Neutrophil (primary cell): ENCODE measurements around the gene DET1.
"Not testable (repeated sequence)": the region's sequence is repeated elsewhere in the genome, so short reads cannot be mapped to it uniquely, and the experiment has no call there.

ENCODE experiments used
- H3K27ac ChIP-seq: fragments of 200-600 bp; sonication (generic); 2 replicates; pipeline ENCODE4 v1.5.1; 2016; ENCODE audit warnings: mild to moderate bottlenecking, moderate library complexity
- H3K27me3 ChIP-seq: fragments of 200-600 bp; sonication (generic); 2 replicates; pipeline ENCODE4 v1.6.0; 2016; ENCODE audit warnings: mild to moderate bottlenecking
- H3K36me3 ChIP-seq: fragments of 200-600 bp; sonication (generic); 2 replicates; pipeline ENCODE4 v1.5.1; 2017
- H3K4me1 ChIP-seq, 2 experiments: fragments of 200-600 bp in 1 of 2; sonication (generic) in 1 of 2; 1 replicate in 1 of 2; 2 replicates in 1 of 2; pipeline versions ENCODE4 v1.5.1 to v1.6.1; 2013 to 2016; ENCODE audit warnings: low read depth in 1 of 2, low read length in 1 of 2, mild to moderate bottlenecking in 1 of 2, moderate library complexity in 1 of 2; ENCODE audit not compliant: control insufficient read depth in 1 of 2, insufficient read depth in 1 of 2
- H3K4me3 ChIP-seq, 2 experiments: fragments of 200-600 bp in 1 of 2; sonication (generic) in 1 of 2; 1 replicate in 1 of 2; 2 replicates in 1 of 2; pipeline ENCODE4 v1.5.1; 2013 to 2016; ENCODE audit warnings: low read depth in 1 of 2, low read length in 1 of 2, mild to moderate bottlenecking in 1 of 2, moderate library complexity in 1 of 2
- H3K9me3 ChIP-seq: fragments of 200-600 bp; sonication (generic); 2 replicates; pipeline ENCODE4 v1.5.1; 2016
- TF ChIP-seq, protein P1 (sequence below): fragments of 200-600 bp; sonication (generic); IDR thresholded peaks from 2 replicates; pipeline ENCODE4 v1.5.1; 2016; ENCODE audit warnings: antibody characterized with exemption

DET1 gene

DNA sequence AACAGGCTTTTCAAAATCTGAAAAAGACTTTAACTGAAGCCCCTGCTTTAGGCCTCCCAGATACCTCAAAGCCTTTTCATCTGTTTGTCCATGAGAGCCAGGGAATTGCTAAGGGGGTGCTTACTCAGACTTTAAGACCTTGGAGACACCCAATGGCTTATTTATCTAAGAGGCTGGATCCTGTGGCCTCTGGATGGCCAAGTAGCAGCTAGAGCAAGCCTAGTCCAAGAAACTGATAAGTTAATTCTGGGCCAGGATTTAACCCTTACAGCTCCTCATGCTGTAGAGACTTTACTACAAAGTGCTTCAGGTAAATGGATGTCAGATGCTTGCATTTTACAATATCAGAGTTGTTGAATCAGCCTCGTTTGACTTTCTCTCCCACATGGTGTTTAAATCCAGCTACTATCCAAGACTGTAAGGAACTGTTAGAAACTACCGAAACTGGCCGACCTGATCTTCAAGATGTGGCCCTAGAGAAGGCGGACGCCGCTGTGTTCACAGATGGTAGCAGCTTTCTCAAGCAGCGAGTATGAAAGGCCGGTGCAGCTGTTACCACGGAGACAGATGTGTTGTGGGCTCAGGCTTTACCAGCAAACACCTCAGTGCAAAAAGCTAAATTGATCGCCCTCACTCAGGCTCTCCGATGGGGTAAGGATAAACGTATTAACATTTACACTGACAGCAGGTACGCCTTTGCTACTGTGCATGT lies 3.3 kb downstream of the DET1 start:
- Histone ChIP-seq H3K36me3 (no peaks in the 10 kb centered on the region), H3K9me3 (no peaks in the 10 kb centered on the region), H3K4me1 (peaks cover 4 to 9% of the 10 kb centered on the region in 2 experiments), H3K4me3 (no peak overlapping the region), H3K27me3 (no peaks in the 10 kb centered on the region), H3K27ac (no peak overlapping the region)
- TF ChIP-seq, protein P1, sequence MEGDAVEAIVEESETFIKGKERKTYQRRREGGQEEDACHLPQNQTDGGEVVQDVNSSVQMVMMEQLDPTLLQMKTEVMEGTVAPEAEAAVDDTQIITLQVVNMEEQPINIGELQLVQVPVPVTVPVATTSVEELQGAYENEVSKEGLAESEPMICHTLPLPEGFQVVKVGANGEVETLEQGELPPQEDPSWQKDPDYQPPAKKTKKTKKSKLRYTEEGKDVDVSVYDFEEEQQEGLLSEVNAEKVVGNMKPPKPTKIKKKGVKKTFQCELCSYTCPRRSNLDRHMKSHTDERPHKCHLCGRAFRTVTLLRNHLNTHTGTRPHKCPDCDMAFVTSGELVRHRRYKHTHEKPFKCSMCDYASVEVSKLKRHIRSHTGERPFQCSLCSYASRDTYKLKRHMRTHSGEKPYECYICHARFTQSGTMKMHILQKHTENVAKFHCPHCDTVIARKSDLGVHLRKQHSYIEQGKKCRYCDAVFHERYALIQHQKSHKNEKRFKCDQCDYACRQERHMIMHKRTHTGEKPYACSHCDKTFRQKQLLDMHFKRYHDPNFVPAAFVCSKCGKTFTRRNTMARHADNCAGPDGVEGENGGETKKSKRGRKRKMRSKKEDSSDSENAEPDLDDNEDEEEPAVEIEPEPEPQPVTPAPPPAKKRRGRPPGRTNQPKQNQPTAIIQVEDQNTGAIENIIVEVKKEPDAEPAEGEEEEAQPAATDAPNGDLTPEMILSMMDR: no peak

DNA sequence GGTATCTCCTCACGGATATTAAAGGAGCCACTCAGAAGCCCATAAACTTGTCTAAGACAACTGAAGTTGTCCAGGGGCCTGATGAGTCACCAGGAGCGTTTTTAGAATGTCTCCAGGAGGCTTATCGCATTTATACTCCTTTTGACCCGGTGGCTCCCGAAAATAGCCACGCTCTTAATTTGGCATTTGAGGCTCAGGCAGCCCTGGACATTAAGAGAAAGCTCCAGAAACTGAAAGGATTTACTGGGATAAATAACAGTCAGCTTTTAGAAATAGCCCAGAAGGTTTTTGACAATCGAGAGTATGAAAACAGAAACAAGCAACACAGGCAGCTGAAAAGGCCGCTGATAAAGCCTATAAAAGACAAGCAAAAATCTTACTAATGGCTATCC lies 4.1 kb downstream of the DET1 start:
- TF ChIP-seq, protein P1: no peak
- Histone ChIP-seq H3K4me3 (no peak overlapping the region), H3K36me3 (no peaks in the 10 kb centered on the region), H3K4me1 (peaks cover 4 to 9% of the 10 kb centered on the region in 2 experiments), H3K27me3 (no peaks in the 10 kb centered on the region), H3K27ac (no peak overlapping the region), H3K9me3 (no peaks in the 10 kb centered on the region)

DNA sequence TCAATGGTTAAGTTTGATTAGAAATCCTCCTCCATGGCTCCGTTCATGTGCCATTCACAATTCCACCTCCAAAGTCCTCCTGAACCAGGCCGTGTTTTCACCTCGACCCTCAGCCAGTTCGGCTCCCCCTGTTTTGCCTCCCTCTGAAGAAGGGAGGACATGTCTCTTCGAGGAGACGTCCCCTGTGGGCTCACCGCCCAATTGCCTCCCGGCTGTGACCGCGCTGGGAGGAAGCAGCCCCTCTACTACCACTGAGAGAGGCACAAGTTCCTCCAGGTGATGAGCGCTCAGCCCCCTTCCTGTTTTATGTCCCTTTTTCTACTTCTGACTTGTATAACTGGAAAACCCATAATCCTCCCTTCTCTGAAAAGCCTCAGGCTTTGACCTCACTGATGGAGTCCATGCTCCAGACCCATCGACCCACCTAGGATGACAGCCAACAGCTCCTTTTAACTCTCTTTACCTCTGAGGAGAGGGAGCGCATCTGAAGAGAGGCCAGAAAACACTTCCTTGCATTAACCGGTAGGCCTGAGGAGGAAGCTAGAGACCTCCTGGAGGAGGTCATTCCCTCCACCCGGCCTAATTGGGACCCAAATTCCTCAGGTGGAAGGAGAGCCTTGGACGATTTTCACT lies 4.7 kb downstream of the DET1 start:
- Histone ChIP-seq H3K4me3 (no peak overlapping the region), H3K4me1 (peaks cover 1 to 6% of the 10 kb centered on the region in 2 experiments), H3K9me3 (no peaks in the 10 kb centered on the region), H3K36me3 (no peaks in the 10 kb centered on the region), H3K27ac (no peak overlapping the region), H3K27me3 (no peaks in the 10 kb centered on the region)
- TF ChIP-seq, protein P1: no peak

DNA sequence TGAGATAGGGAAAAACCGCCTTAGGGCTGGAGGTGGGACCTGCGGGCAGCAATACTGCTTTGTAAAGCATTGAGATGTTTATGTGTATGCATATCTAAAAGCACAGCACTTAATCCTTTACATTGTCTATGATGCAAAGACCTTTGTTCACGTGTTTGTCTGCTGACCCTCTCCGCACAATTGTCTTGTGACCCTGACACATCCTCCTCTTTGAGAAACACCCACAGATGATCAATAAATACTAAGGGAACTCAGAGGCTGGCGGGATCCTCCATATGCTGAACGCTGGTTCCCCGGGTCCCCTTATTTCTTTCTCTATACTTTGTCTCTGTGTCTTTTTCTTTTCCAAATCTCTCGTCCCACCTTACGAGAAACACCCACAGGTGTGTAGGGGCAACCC lies 5.4 kb downstream of the DET1 start:
- H3K4me1 ChIP-seq, H3K27ac ChIP-seq, H3K4me3 ChIP-seq, H3K9me3 ChIP-seq, H3K27me3 ChIP-seq, H3K36me3 ChIP-seq: not testable (repeated sequence)

DNA sequence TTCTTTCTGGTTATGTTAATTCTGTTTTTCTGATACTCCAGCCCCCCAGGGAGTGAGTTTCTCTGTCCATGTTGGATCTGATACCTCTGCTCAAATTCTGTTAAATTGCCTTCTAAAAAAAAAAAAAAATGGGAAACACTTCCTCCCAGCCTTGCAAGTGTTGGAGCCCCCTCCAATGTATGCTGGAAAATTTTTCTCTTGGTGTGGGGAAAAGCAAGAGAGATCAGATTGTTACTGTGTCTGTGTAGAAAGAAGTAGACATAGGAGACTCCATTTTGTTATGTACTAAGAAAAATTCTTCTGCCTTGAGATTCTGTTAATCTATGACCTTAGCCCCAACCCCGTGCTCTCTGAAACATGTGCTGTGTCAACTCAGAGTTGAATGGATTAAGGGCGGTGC lies 6.1 kb downstream of the DET1 start:
- H3K27ac ChIP-seq, H3K9me3 ChIP-seq, H3K27me3 ChIP-seq, H3K36me3 ChIP-seq, H3K4me1 ChIP-seq, H3K4me3 ChIP-seq: not testable (repeated sequence)

DNA sequence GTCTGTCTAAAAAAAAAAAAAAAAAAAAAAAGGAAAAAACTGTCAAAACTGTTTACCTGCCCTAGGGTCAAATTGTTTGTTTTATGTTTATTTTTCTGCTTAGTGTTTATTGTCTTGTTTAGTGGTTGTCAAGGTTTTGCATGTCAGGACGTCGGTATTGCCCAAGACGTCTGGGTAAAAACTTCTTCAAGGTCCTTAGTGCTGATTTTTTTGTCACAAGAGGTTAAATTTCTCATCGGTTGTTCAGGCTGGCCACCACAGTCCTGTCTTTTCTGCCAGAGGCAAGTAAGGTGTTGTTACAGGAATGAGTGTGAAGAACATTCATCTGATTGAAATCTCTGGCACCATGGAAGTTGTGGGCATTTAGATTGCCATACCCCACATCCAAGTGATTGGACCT lies 7.0 kb downstream of the DET1 start:
- Histone ChIP-seq H3K27me3 (no peaks in the 10 kb centered on the region), H3K36me3 (no peaks in the 10 kb centered on the region), H3K4me3 (no peak overlapping the region), H3K27ac (no peak overlapping the region), H3K9me3 (no peaks in the 10 kb centered on the region), H3K4me1 (no peaks in the 10 kb centered on the region)
- TF ChIP-seq, protein P1: no peak
